ENCODE measurements around the gene RXRB.

DNA sequence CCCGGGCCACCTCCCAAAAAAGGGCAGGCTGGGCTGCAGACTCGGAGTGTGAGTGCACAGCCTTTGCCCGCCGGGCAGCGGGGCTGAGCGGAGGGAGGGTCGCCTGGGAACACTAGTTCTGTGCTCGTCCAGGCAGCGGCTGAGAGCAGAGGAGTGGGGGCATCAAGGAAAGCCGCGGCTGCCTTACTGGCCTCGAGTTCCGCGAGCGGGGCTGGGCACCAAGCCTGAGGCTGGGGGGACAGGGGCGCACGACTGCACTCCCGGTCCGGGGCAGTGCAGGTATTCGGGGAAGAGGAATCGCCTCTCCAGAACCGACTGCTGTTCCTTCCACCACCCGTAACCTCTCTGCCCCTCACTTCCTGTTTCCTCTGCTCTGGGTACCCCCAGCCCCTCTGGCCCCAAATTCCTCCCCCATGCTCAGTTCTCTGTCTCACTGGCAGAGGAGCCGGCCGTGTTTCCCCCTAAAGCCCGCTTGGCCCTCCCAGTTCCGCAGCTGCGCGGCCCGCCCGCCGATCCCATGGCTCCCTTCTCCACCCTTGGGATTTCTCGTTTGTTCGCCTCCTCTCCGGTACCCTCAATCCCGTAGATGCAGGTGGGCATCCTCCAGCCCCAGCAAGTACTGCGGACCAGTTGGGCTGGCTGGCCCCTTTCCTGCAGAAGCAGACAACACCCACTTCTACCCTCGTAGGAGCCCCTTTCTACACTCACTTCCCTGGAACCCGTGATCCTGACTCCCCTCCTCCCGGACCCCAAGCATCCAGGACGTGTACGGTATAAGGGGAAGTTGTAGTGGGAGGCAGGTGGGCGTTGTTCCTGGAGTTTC, 12.9 kb upstream of the RXRB start:
- no peak for TF ChIP-seq EZH2 (IDR thresholded peaks at IDR 0.05; ENCODE audit: borderline replicate concordance, insufficient read depth, low read depth, low read length, poor library complexity, severe bottlenecking)
- TF ChIP-seq, protein P1, sequence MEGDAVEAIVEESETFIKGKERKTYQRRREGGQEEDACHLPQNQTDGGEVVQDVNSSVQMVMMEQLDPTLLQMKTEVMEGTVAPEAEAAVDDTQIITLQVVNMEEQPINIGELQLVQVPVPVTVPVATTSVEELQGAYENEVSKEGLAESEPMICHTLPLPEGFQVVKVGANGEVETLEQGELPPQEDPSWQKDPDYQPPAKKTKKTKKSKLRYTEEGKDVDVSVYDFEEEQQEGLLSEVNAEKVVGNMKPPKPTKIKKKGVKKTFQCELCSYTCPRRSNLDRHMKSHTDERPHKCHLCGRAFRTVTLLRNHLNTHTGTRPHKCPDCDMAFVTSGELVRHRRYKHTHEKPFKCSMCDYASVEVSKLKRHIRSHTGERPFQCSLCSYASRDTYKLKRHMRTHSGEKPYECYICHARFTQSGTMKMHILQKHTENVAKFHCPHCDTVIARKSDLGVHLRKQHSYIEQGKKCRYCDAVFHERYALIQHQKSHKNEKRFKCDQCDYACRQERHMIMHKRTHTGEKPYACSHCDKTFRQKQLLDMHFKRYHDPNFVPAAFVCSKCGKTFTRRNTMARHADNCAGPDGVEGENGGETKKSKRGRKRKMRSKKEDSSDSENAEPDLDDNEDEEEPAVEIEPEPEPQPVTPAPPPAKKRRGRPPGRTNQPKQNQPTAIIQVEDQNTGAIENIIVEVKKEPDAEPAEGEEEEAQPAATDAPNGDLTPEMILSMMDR (IDR thresholded peaks at IDR 0.05) = no peak

Data from B cell (primary cell).